HepG2 (cell line): ENCODE measurements around the gene LAPTM4A. TPM values are rescaled to one million over a fixed set of nuclear protein-coding genes. Genes with fewer than 3 reads are reported as not detected.

ENCODE experiments used
- ATRX ChIP-seq: sonication (generic); formaldehyde crosslinking; IDR thresholded peaks from 2 replicates; pipeline ENCODE4 v1.4.0; 2020; ENCODE audit warnings: missing genetic modification reagents, borderline replicate concordance
- BORCS8-MEF2B ChIP-seq: sonication (generic); formaldehyde crosslinking; IDR thresholded peaks from 2 replicates; pipeline ENCODE4 v1.8.0; 2022; ENCODE audit warnings: mild to moderate bottlenecking, missing genetic modification reagents
- EP300 ChIP-seq, 3 experiments: sonication (generic) in 1 of 3; formaldehyde crosslinking in 1 of 3; IDR thresholded peaks; 2 replicates each; pipeline versions ENCODE4 v1.5.1 to v1.6.1; 2011 to 2020; ENCODE audit warnings: low read depth in 2 of 3, low read length in 2 of 3, borderline replicate concordance in 1 of 3, improper control_type of control experiment in 1 of 3, mild to moderate bottlenecking in 1 of 3, missing genetic modification reagents in 1 of 3, moderate library complexity in 1 of 3
- FOXC1 ChIP-seq: sonication (generic); formaldehyde crosslinking; IDR thresholded peaks from 2 replicates; pipeline ENCODE4 v1.8.0; 2022; ENCODE audit warnings: mild to moderate bottlenecking, missing genetic modification reagents, borderline replicate concordance
- MXD4 ChIP-seq: IDR thresholded peaks from 2 replicates; pipeline ENCODE4 v1.6.1; 2016; ENCODE audit warnings: mild to moderate bottlenecking, missing biosample characterization, missing genetic modification reagents
- PHF21A ChIP-seq: sonication (generic); formaldehyde crosslinking; IDR thresholded peaks from 2 replicates; pipeline ENCODE4 v1.5.0; 2020; ENCODE audit warnings: mild to moderate bottlenecking, missing genetic modification reagents
- PPARG ChIP-seq: conservative IDR thresholded peaks from 2 replicates; pipeline ENCODE4 v1.6.1; 2016; ENCODE audit warnings: missing biosample characterization, missing genetic modification reagents
- SUZ12 ChIP-seq: fragments of 150-350 bp; IDR thresholded peaks from 2 replicates; pipeline ENCODE4 v1.6.1; 2014; ENCODE audit warnings: low read depth, low read length
- XRCC5 ChIP-seq: fragments of 200-400 bp; formaldehyde crosslinking; optimal IDR thresholded peaks from 2 replicates; pipeline ENCODE3; 2017; ENCODE audit warnings: mild to moderate bottlenecking, low read length
- ZBTB7B ChIP-seq: sonication (generic); formaldehyde crosslinking; IDR thresholded peaks from 2 replicates; pipeline ENCODE4 v1.4.0; 2020; ENCODE audit warnings: missing genetic modification reagents
- ZNF256 ChIP-seq: sonication (generic); formaldehyde crosslinking; conservative IDR thresholded peaks from 2 replicates; pipeline ENCODE4 v1.4.0; 2020; ENCODE audit warnings: missing genetic modification reagents
- ZNF326 ChIP-seq: sonication (generic); formaldehyde crosslinking; IDR thresholded peaks from 2 replicates; pipeline ENCODE4 v1.4.0; 2020; ENCODE audit warnings: missing genetic modification reagents, borderline replicate concordance
- ZNF451 ChIP-seq: sonication (generic); formaldehyde crosslinking; IDR thresholded peaks from 2 replicates; pipeline ENCODE4 v1.5.0; 2020; ENCODE audit warnings: mild to moderate bottlenecking, missing genetic modification reagents
- ZNF746 ChIP-seq: sonication (generic); formaldehyde crosslinking; IDR thresholded peaks from 2 replicates; pipeline ENCODE4 v1.8.0; 2022; ENCODE audit warnings: mild to moderate bottlenecking, missing genetic modification reagents
- ZNF788 ChIP-seq: sonication (generic); formaldehyde crosslinking; IDR thresholded peaks from 2 replicates; pipeline ENCODE4 v1.5.0; 2020; ENCODE audit warnings: mild to moderate bottlenecking, missing genetic modification reagents, borderline replicate concordance
- polyA plus RNA-seq, 8 experiments: library from polyadenylated mRNA; depleted of rRNA in 3 of 8; stranded (reverse) in 7 of 8; unstranded in 1 of 8; fragments of >200 nt; fragmentation: Illumina TruSeq in 4 of 8; extraction: Trizol in 4 of 8; gene quantifications; 2 replicates each; pipeline versions ENCODE4 v1.2.1 to v1.2.3, GENCODE V29; 2011 to 2016; ENCODE audit warnings: low read depth in 4 of 8, missing spikeins in 1 of 8, mixed read lengths in 1 of 8; ENCODE audit not compliant: insufficient read depth in 1 of 8
- total RNA-seq, 5 experiments: library from RNA; depleted of rRNA; stranded (reverse); fragments of >200 nt; fragmentation: Illumina TruSeq; extraction: Trizol; gene quantifications; 2 replicates each; pipeline ENCODE4 v1.2.3, GENCODE V29; 2016; ENCODE audit warnings: low read depth in 1 of 5
- TF ChIP-seq, protein P1 (sequence below): sonication (generic); formaldehyde crosslinking; IDR thresholded peaks from 2 replicates; pipeline ENCODE4 v1.9.0; 2021; ENCODE audit warnings: missing genetic modification reagents, borderline replicate concordance
- TF ChIP-seq, protein P2 (sequence below): sonication (generic); formaldehyde crosslinking; IDR thresholded peaks from 2 replicates; pipeline ENCODE4 v1.5.0; 2020; ENCODE audit warnings: mild to moderate bottlenecking, missing genetic modification reagents, borderline replicate concordance
- TF ChIP-seq, protein P3 (sequence below): sonication (generic); formaldehyde crosslinking; IDR thresholded peaks from 2 replicates; pipeline ENCODE4 v1.4.0; 2020; ENCODE audit warnings: missing genetic modification reagents, low read depth, mild to moderate bottlenecking, borderline replicate concordance
- TF ChIP-seq, protein P4 (sequence below): IDR thresholded peaks from 2 replicates; pipeline ENCODE4 v1.6.1; 2016

The LAPTM4A gene
- total and polyA plus RNA-seq, 2 of the 13 experiments (the other 11 are each of a cell fraction or from before 2014, with no cell fraction given), result 116 to 558 TPM

DNA sequence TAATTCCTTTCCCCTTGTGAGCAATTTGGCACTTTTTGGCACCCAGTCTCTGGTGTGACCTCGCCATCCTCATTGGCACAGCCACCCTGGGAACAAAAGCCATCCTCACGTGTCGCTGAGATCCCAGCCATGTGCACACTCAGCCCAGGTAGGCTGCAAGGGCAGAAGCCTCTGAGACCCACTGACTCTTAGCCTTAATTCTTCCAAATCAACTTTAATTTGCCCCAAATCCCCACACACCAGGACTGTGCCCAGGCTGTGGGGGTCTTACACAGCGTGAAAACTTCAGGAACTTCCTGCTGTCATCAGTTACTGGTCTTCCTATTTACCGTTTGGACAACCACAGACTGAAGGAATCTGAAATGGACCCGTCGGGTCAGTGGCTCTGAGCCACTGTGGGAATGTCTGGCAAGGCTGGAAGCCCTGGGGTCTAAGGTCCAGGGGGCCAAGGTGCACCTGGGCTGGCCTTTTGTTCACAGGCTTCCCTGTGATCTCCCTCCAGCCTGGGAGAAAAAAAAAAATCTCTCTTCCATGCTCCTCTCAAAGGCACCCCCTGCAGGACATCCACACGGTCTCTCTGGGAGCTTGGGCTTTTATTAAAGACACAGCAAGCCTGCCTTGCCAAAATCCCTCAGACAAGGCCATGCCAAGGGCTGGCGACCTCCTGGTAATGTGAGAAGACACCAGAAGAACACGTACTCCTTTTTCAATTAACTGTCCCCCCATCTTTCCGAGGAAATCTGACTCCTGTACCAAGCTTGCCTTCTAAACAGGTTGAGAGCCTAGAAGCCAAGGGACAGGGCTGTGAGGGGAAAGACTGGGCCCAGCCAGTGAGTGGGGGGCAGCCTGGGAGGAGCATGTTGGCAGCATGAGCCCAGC lies 42.1 kb upstream of the LAPTM4A start (continued):
- TF ChIP-seq, protein P1, sequence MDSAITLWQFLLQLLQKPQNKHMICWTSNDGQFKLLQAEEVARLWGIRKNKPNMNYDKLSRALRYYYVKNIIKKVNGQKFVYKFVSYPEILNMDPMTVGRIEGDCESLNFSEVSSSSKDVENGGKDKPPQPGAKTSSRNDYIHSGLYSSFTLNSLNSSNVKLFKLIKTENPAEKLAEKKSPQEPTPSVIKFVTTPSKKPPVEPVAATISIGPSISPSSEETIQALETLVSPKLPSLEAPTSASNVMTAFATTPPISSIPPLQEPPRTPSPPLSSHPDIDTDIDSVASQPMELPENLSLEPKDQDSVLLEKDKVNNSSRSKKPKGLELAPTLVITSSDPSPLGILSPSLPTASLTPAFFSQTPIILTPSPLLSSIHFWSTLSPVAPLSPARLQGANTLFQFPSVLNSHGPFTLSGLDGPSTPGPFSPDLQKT (CRISPR knock-in tag), result no peak
- TF ChIP-seq ATRX (CRISPR knock-in tag) (no peak), EP300 (IDR thresholded peaks at IDR 0.05; ENCODE audit: low read depth in 2 of 2, low read length in 2 of 2) (peak in 1 of 2 experiments; percentile 82; a peak in 2 of 4 replicates), EP300 (CRISPR knock-in tag; IDR thresholded peaks at IDR 0.05; ENCODE audit: borderline replicate concordance) (peak; percentile 49; the same call in 1 of the 2 replicates), PPARG (peak; percentile 90), XRCC5 (peak; percentile 94), ZBTB7B (CRISPR knock-in tag) (peak; percentile 93), PHF21A (peak; percentile 96), SUZ12 (no peak), ZNF326 (CRISPR knock-in tag) (no peak), ZNF746 (CRISPR knock-in tag) (peak; percentile 71; the same call in 1 of the 2 replicates), ZNF451 (CRISPR knock-in tag) (no peak), ZNF788 (CRISPR knock-in tag) (peak; percentile 85), BORCS8-MEF2B (peak; percentile 32; the same call in 1 of the 2 replicates), ZNF256 (CRISPR knock-in tag) (no peak), MXD4 (CRISPR knock-in tag) (peak; percentile 47; the same call in 1 of the 2 replicates), FOXC1 (no peak)
- TF ChIP-seq, protein P2, sequence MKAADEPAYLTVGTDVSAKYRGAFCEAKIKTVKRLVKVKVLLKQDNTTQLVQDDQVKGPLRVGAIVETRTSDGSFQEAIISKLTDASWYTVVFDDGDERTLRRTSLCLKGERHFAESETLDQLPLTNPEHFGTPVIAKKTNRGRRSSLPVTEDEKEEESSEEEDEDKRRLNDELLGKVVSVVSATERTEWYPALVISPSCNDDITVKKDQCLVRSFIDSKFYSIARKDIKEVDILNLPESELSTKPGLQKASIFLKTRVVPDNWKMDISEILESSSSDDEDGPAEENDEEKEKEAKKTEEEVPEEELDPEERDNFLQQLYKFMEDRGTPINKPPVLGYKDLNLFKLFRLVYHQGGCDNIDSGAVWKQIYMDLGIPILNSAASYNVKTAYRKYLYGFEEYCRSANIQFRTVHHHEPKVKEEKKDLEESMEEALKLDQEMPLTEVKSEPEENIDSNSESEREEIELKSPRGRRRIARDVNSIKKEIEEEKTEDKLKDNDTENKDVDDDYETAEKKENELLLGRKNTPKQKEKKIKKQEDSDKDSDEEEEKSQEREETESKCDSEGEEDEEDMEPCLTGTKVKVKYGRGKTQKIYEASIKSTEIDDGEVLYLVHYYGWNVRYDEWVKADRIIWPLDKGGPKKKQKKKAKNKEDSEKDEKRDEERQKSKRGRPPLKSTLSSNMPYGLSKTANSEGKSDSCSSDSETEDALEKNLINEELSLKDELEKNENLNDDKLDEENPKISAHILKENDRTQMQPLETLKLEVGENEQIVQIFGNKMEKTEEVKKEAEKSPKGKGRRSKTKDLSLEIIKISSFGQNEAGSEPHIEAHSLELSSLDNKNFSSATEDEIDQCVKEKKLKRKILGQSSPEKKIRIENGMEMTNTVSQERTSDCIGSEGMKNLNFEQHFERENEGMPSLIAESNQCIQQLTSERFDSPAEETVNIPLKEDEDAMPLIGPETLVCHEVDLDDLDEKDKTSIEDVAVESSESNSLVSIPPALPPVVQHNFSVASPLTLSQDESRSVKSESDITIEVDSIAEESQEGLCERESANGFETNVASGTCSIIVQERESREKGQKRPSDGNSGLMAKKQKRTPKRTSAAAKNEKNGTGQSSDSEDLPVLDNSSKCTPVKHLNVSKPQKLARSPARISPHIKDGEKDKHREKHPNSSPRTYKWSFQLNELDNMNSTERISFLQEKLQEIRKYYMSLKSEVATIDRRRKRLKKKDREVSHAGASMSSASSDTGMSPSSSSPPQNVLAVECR (CRISPR knock-in tag), result peak; percentile 75; the same call in 1 of the 2 replicates
- TF ChIP-seq, protein P3, sequence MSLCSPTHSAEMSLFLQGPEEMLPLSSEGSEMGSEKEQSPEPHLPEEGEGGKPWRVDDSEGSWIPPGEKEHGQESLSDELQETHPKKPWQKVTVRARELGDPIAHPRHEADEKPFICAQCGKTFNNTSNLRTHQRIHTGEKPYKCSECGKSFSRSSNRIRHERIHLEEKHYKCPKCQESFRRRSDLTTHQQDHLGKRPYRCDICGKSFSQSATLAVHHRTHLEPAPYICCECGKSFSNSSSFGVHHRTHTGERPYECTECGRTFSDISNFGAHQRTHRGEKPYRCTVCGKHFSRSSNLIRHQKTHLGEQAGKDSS, result peak; percentile 49; the same call in 1 of the 2 replicates
- TF ChIP-seq, protein P4, sequence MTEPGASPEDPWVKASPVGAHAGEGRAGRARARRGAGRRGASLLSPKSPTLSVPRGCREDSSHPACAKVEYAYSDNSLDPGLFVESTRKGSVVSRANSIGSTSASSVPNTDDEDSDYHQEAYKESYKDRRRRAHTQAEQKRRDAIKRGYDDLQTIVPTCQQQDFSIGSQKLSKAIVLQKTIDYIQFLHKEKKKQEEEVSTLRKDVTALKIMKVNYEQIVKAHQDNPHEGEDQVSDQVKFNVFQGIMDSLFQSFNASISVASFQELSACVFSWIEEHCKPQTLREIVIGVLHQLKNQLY (CRISPR knock-in tag), result 0 out of 2 replicates have a peak, but pooled peaks have one; percentile 69
